ENCODE measurements around the gene NUP153. TPM values are rescaled to one million over a fixed set of nuclear protein-coding genes. Genes with fewer than 3 reads are reported as not detected.

The NUP153 gene
- total RNA-seq, 1 donor from 2014 or later = 104 TPM

DNA sequence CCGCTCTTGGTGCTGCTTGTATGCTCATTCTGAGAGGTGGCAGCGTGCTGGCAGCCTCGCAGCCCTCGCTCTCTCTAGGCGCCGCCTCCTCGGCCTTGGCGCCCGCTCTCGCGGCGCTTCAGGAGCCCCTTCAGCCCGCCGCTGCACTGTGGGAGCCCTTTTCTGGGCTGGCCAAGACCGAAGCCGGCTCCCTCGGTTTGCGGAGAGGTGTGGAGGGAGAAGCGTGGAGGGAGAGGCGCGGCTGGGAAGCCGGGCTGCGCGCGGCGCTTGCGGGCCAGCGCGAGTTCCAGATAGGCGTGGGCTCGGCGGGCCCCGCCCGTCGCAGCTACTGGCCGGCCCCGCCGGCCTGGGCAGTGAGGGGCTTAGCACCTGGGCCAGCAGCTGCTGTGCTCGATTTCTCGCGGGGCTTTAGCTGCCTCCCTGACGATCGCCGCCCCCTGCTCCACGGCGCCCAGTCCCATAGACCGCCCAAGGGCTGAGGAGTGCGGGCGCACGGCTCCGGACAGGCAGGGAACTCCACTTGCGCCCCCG is 126.1 kb downstream of the NUP153 start:
- intact Hi-C loops (cut with micrococcal nuclease) = loop anchor here (1.0 to 10.0 kb wide), 3 partner anchors 424 to 924 kb away; partner anchors contain the start of gene ATXN1

DNA sequence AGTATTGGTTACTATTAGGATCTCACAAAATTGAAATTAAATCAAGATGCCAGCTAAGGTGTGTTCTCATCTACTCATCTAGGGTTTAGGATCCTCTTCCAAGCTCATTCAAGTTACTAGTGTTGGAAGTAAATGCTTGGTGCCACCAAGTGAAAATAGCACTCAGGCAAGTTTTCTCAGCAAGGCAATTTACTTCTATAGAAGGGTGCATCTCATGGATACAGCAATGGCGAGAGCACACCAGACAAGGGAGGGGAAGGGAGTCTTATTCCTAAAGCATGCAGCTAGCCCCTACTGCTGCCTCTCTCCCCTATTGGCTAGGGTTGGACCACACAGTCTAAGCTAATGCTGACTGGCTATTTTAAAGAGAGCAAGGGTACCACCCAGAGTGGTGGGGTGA is 129.7 kb downstream of the NUP153 start:
- intact Hi-C loops (cut with micrococcal nuclease) = no loop called here

DNA sequence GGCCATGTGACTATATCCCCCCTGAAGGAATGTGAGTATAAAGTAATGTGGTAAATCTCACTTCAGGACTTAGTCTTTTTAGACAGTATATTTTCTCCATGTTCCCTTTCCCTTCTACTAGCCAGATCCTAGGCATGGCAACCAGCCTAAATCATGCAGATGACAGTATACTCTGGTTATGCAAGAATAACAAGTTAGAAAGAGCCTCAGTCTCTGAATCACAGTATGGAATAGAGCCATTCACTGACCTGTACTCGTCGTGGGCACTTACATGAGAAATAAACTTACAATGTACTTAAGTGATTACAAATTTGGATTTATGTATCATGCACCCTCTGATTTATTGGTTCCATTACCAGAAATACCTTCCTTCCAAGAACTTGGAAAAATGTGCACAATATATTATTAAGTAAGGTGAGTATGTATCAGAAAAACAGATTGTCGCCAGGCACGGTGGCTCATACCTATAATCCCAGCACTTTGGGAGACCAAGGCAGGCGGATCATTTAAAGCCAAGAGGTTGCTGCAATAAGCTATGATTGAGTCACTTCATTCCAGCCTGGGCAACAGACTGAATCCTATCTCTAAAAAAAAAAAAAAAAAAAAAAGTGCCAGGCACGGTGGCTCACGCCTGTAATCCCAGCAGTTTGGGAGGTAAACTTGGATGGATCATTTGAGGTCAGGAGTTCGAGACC is 131.7 kb downstream of the NUP153 start:
- intact Hi-C loops (cut with micrococcal nuclease) = no loop called here

DNA sequence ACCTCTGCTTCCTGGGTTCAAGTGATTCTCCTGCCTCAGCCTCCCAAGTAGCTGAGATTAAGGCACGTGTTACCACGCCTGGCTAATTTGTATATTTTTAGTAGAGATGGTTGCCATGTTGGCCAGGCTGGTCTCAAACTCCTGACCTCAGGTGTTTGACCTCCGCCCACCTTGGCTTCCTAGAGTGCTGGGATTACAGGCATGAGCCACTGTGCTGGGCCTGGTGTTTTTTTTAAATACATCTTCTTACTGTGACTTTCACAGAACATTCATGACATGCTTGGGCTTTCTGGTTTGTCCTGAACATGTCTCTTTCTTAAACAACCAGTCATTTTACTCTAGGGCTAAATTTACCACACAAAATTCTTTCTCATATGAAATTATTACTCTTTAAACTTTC is 141.3 kb downstream of the NUP153 start:
- intact Hi-C loops (cut with micrococcal nuclease) = no loop called here

Other genes with a start within 250 kb of the NUP153 start
- gene FAM8A1, start 106.6 kb downstream of the NUP153 start, total RNA-seq = 7.6 and 7.7 TPM in 2 replicates

Measured in T-helper 1 cell treated with Interleukin-12 subunit alpha and Interleukin-12 subunit beta and Interleukin-4 antibody, amounts not matched to agents 30 ng/mL and 1 ng/mL, for 36 hours (primary cell).